ENCODE measurements around the gene KCND3. TPM values are rescaled to one million over a fixed set of nuclear protein-coding genes. Genes with fewer than 3 reads are reported as not detected.

Gene KCND3
- total and polyA plus RNA-seq, 5 experiments from 2014 or later: 0.02 to 0.13 (median 0.06) TPM; not detected in 2

DNA sequence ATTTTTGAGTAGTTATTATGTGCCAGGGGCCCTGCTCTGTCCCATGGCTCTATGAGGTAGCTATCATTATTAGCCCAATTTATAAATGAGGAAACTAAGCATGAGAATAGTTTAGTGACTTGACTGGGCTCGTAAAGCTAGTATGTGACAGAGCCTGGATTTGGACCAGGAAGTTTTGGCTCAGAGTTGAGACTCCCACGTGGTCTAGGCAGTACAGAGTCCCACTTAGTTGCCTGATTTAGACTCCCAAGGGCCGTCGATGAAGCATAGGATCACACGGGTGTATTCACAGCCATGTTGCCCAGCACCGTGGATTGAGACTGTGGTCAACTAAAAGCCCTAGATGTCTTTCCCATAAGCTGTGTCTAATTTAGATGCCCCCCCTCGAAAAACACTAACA lies 152.1 kb downstream of the KCND3 start:
- peaks cover 0 to 28% (median 2%) of the 10 kb centered on the region in 5 donors for H3K27me3 Mint-ChIP-seq
- H3K9me3 Mint-ChIP-seq: peaks cover 0 to 2% (median 0%) of the 10 kb centered on the region in 9 donors
- H3K4me3 Mint-ChIP-seq: no peak overlapping the region
- POLR2A ChIA-PET: interaction anchor here (0.6 kb wide), 1 partner anchor 36 kb away, joined by 3 read pairs; no protein-coding TSS in a partner anchor
- H3K36me3 Mint-ChIP-seq: no peaks in the 10 kb centered on the region
- no peak for ATAC-seq
- no peak for DNase-seq
- H3K27ac Mint-ChIP-seq: no peak overlapping the region
- H3K4me1 Mint-ChIP-seq: no peaks in the 10 kb centered on the region

DNA sequence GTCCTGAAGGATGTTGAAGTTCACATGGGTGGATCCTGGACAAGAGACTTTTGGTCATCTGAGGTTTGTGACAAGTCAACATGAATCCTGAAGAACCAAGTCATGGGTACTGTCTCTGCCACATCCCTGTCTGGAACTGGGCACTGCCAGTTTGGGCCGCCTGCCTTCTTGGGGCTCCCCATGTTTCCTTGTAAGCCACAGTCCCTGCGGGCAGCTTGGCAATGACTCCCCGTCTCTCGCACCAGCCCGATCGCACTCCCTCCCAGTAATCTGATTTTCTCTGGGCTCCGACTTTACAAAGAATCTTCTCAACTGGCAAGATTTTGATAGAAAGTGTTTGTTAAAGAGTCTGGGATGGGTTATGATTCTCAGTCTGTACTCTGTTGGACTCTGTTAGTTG lies 153.4 kb downstream of the KCND3 start:
- H3K36me3 Mint-ChIP-seq: no peaks in the 10 kb centered on the region
- no peaks in the 10 kb centered on the region for H3K4me1 Mint-ChIP-seq
- DNase-seq (no peak), ATAC-seq (no peak)
- POLR2A ChIA-PET: no interaction called here
- H3K27me3 Mint-ChIP-seq: peaks cover 0 to 32% (median 8%) of the 10 kb centered on the region in 5 donors
- H3K9me3 Mint-ChIP-seq: peaks cover 0 to 2% (median 0%) of the 10 kb centered on the region in 9 donors
- no peak overlapping the region for H3K27ac Mint-ChIP-seq
- no peak overlapping the region for H3K4me3 Mint-ChIP-seq

DNA sequence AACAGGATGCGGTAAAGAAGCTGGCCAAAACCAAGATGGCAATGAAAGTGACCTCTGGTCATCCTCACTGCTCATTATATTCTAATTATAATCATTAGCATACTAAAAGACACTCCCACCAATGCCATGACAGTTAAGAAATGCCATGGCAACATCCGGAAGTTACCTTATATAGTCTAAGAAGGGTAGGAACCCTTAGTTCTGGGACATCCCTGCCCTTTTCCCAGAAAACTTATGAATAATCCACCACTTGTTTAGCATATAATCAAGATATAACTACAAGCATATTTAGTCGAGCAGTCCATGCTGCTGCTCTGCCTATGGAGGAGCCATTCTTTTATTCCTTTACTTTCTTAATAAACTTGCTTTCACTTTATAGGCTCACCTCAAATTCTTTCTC lies 154.0 kb downstream of the KCND3 start:
- no peak for ATAC-seq
- Mint-ChIP-seq H3K9me3 (peaks cover 0 to 2% (median 0%) of the 10 kb centered on the region in 9 donors), H3K36me3 (no peaks in the 10 kb centered on the region), H3K27me3 (peaks cover 0 to 28% (median 9%) of the 10 kb centered on the region in 5 donors), H3K4me1 (no peaks in the 10 kb centered on the region), H3K4me3 (no peak overlapping the region), H3K27ac (no peak overlapping the region)
- POLR2A ChIA-PET: no interaction called here
- no peak for DNase-seq

DNA sequence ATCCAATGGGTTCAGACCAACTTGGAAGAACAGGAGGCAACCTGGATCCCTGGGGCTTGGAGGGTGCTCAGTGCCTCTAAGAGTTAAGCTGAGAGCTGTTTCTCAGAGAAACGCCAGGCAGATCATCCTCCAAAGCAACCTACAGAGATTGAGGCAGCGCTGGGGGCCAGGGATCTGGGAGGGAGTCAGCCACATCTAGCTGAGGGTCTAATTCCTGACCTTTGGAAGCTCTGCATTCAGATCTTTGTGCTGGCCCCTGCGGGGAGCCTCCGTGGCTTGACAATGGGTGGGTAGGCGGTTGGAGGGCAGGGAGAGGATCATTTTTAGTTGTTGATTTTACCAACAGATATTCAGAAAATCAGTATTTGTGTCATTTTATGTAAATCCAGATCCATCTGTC lies 154.5 kb downstream of the KCND3 start:
- DNase-seq (no peak), ATAC-seq (no peak)
- POLR2A ChIA-PET: no interaction called here
- H3K27ac Mint-ChIP-seq: no peak overlapping the region
- no peaks in the 10 kb centered on the region for H3K36me3 Mint-ChIP-seq
- no peak overlapping the region for H3K4me3 Mint-ChIP-seq
- peaks cover 1 to 29% (median 11%) of the 10 kb centered on the region in 5 donors for H3K27me3 Mint-ChIP-seq
- H3K9me3 Mint-ChIP-seq: peaks cover 0 to 2% (median 0%) of the 10 kb centered on the region in 9 donors
- no peaks in the 10 kb centered on the region for H3K4me1 Mint-ChIP-seq

DNA sequence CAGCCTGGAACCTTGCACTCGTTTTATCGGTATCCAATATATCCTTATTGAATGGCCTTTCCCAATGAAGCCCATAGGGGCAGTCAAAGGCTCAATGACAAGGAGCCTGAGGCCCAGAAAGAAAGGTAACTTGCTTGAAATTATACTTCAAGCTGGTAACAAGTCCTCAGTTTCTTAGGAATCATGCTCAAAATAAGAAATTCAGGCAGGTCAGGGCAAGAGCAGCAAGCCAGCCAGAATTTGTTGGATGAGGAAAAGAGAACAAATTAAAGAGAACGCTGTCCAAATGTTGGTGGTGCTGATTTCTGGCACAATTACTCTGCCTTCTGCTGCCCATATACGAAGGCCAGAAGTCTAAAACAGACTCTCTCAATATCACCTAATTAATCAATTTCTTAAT lies 156.1 kb downstream of the KCND3 start:
- Mint-ChIP-seq H3K9me3 (peaks cover 0 to 2% (median 0%) of the 10 kb centered on the region in 9 donors), H3K36me3 (no peaks in the 10 kb centered on the region), H3K4me1 (no peaks in the 10 kb centered on the region), H3K27me3 (peaks cover 15 to 45% (median 23%) of the 10 kb centered on the region in 5 donors), H3K4me3 (no peak overlapping the region), H3K27ac (no peak overlapping the region)
- POLR2A ChIA-PET: no interaction called here
- ATAC-seq: no peak
- DNase-seq: no peak

DNA sequence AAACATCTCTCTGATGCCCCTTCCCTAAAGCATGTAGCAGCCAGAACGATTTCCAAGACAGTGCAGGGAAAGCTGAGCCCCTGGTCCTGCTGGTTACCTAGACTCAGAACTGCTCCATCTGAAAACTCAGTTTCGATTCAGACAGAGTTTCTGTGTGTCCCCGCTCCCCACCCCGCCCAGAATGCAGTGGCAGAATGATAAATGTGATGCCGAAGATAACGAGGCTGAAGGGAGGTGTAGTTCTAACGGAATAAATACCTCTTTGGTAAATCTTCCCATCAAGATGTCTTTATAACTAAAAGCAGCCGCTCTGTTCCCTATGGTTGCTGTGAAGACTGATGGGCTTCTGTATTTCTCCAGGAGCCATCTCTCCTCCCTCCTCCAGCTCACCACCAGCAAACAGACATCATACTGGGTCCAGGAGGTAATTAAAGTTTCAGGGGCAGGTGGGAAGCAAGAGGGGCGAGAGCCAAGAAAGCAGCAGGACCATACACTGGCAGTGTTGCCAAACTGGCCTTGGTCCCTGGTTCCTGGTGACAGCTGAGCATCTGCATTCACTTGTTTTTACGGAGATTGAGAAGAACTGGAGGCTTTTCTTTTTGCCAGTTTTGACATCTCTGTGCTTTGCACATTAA lies 156.8 kb downstream of the KCND3 start:
- H3K9me3 Mint-ChIP-seq: peaks cover 0 to 2% (median 0%) of the 10 kb centered on the region in 9 donors
- H3K27ac Mint-ChIP-seq: no peak overlapping the region
- ATAC-seq (no peak), DNase-seq (no peak)
- no peaks in the 10 kb centered on the region for H3K36me3 Mint-ChIP-seq
- H3K27me3 Mint-ChIP-seq: peaks cover 16 to 50% (median 23%) of the 10 kb centered on the region in 5 donors
- no peaks in the 10 kb centered on the region for H3K4me1 Mint-ChIP-seq
- POLR2A ChIA-PET: no interaction called here
- H3K4me3 Mint-ChIP-seq: no peak overlapping the region

DNA sequence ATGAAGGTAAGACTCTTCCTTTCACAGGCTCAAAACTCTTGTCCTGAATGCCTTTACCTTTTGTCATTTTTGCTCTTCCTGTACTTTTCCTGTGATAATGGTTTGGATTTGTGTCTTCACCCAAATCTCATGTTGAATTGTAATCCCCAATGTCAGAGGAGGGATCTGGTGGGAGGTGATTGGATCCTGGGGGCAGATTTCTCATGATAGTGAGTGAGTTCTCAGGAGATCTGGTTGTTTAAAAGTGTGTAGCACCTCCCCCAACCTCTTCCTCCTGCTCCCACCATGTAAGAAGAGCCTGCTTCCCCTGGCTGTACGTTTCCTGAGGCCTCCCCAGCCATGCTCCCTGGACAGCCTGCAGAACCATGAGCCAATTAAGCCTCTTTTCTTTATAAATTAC lies 158.3 kb downstream of the KCND3 start:
- H3K9me3 Mint-ChIP-seq: peaks cover 0 to 2% (median 0%) of the 10 kb centered on the region in 9 donors
- no peak overlapping the region for H3K4me3 Mint-ChIP-seq
- ATAC-seq (no peak), DNase-seq (no peak)
- H3K27me3 Mint-ChIP-seq: peaks cover 20 to 58% (median 25%) of the 10 kb centered on the region in 5 donors
- H3K27ac Mint-ChIP-seq: no peak overlapping the region
- H3K36me3 Mint-ChIP-seq: no peaks in the 10 kb centered on the region
- POLR2A ChIA-PET: no interaction called here
- no peaks in the 10 kb centered on the region for H3K4me1 Mint-ChIP-seq

DNA sequence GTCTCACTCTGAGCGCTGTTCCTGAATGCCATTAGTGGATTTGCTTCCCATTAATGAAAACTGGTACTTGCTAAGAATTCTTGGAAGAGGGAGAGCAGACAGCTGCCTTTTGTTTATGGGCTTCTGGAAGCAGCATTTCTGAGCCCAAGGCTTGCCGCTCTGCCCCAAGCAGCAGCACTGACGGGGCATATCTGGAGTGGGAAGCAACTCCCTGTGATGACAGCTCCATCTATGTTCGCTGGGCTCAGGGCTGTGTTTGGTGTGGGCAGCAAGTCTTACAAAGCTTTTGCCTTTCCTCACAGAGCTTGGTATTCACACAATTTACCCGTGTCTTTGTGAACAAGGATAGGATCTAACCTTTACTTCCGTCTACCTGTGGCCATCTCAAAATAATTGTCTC lies 161.5 kb downstream of the KCND3 start:
- H3K27me3 Mint-ChIP-seq: peaks cover 27 to 63% (median 30%) of the 10 kb centered on the region in 5 donors
- POLR2A ChIA-PET: no interaction called here
- H3K27ac Mint-ChIP-seq: no peak overlapping the region

DNA sequence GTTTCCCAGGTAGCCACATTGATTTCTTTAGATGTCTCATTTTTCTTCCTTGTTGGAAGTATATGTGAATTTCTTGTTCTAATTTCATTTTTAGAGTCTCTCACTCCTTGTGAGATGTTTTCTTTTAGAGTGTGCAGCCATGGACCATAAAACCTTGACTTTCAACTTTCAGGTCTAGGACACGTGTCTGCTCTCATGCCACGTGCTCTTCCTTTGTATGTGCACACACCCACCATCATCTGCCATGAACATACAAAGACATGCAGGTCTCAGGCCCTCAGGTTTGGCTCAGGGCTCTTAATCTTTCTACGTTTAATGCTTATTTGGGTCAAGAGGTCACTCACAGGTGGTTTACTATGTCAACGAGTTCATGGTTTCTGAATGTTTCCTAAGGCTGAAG lies 163.2 kb downstream of the KCND3 start:
- H3K27ac Mint-ChIP-seq: no peak overlapping the region
- ATAC-seq (no peak), DNase-seq (no peak)
- peaks cover 0 to 8% (median 0%) of the 10 kb centered on the region in 3 donors for H3K36me3 Mint-ChIP-seq
- no peaks in the 10 kb centered on the region for H3K4me1 Mint-ChIP-seq
- H3K4me3 Mint-ChIP-seq: no peak overlapping the region
- peaks cover 31 to 64% (median 34%) of the 10 kb centered on the region in 5 donors for H3K27me3 Mint-ChIP-seq
- POLR2A ChIA-PET: no interaction called here
- peaks cover 0 to 22% (median 5%) of the 10 kb centered on the region in 9 donors for H3K9me3 Mint-ChIP-seq

More for the DNA sequence above, 161.5 kb downstream of the KCND3 start:
- H3K4me3 Mint-ChIP-seq: no peak overlapping the region
- ATAC-seq (no peak), DNase-seq (no peak)
- no peaks in the 10 kb centered on the region for H3K4me1 Mint-ChIP-seq
- H3K36me3 Mint-ChIP-seq: peaks cover 0 to 8% (median 0%) of the 10 kb centered on the region in 3 donors
- peaks cover 0 to 22% (median 5%) of the 10 kb centered on the region in 9 donors for H3K9me3 Mint-ChIP-seq

DNA sequence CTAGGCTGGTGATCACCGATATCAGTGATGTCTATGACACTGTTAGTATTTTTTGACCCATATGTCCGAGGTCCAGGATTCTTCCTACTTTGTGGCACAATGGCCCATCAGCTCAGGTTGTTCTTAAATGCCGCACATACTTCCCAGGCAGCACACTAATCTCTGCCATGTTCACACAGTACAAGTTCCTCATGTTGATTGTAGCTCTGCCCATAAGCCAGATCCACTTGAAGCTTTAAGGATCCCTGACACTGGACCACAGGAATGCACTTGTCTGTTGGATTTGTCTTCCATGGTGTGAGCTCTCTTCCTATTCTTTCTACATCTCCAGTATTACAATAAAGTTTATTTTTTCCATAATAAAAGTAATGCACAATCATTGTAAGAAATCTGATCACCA lies 164.3 kb downstream of the KCND3 start:
- peaks cover 28 to 59% (median 36%) of the 10 kb centered on the region in 5 donors for H3K27me3 Mint-ChIP-seq
- ATAC-seq (no peak), DNase-seq (no peak)
- POLR2A ChIA-PET: no interaction called here
- H3K4me3 Mint-ChIP-seq: no peak overlapping the region
- H3K36me3 Mint-ChIP-seq: peaks cover 0 to 8% (median 0%) of the 10 kb centered on the region in 3 donors
- H3K27ac Mint-ChIP-seq: no peak overlapping the region
- H3K9me3 Mint-ChIP-seq: peaks cover 0 to 22% (median 5%) of the 10 kb centered on the region in 9 donors
- no peaks in the 10 kb centered on the region for H3K4me1 Mint-ChIP-seq

DNA sequence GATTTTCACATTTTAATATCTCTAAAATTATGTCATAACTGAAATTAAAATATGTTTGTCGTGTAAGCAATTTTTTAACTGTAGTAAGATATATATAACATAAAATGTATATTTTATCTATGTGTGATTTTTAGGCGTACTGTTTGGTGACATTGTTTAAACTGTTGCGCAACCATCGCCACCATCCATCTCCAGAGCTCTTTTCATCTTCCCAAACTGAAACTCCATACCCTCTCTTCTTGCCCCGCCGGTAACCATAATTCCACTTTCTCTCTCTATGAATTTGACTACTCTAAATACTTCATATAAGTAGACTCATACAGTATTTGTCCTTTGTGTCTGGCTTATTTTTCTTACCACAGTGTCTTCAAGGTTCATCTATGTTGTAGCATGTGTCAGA lies 167.3 kb downstream of the KCND3 start:
- ATAC-seq: no peak

DNA sequence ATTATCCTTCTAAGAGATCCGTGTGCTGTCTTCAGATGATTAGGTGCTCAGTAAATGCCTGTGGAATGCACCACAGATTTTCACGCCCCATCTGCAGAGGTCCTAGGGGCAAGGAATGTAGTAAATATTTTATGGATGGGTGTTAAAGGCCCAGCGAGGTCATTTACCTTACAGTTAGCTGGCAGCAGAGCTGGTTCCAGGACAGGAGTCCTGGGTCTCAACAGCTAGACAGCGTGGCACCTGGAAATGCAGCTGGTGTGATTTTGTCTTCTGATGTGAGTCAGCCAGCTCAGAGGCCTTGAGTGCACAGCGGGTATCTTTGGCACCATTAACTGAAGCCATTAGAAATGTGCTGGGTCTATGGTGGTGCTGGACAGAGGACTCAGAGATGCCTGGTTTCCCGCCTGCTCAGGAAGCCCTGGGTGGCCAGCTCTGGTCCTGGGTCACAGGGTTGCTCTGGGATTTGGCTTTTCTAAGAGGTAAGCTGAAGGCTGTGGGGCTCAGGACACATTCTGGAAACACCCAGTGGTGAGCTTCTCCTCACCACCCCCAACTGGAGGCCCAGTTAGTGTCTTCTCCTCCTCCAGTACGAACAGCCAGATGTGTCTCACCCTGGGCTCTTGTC lies 168.2 kb downstream of the KCND3 start:
- DNase-seq: no peak
- H3K27me3 Mint-ChIP-seq: peaks cover 12 to 27% (median 21%) of the 10 kb centered on the region in 5 donors
- POLR2A ChIA-PET: no interaction called here
- no peak for ATAC-seq
- H3K4me1 Mint-ChIP-seq: no peaks in the 10 kb centered on the region
- H3K27ac Mint-ChIP-seq: no peak overlapping the region
- H3K9me3 Mint-ChIP-seq: peaks cover 0 to 22% (median 5%) of the 10 kb centered on the region in 9 donors
- H3K36me3 Mint-ChIP-seq: peaks cover 0 to 8% (median 2%) of the 10 kb centered on the region in 3 donors
- no peak overlapping the region for H3K4me3 Mint-ChIP-seq

More for the DNA sequence above, 167.3 kb downstream of the KCND3 start:
- no peak overlapping the region for H3K4me3 Mint-ChIP-seq
- no peak overlapping the region for H3K27ac Mint-ChIP-seq
- H3K36me3 Mint-ChIP-seq: peaks cover 0 to 8% (median 2%) of the 10 kb centered on the region in 3 donors
- H3K4me1 Mint-ChIP-seq: no peaks in the 10 kb centered on the region
- peaks cover 0 to 22% (median 5%) of the 10 kb centered on the region in 9 donors for H3K9me3 Mint-ChIP-seq
- peaks cover 15 to 31% (median 27%) of the 10 kb centered on the region in 5 donors for H3K27me3 Mint-ChIP-seq
- POLR2A ChIA-PET: no interaction called here
- no peak for DNase-seq

DNA sequence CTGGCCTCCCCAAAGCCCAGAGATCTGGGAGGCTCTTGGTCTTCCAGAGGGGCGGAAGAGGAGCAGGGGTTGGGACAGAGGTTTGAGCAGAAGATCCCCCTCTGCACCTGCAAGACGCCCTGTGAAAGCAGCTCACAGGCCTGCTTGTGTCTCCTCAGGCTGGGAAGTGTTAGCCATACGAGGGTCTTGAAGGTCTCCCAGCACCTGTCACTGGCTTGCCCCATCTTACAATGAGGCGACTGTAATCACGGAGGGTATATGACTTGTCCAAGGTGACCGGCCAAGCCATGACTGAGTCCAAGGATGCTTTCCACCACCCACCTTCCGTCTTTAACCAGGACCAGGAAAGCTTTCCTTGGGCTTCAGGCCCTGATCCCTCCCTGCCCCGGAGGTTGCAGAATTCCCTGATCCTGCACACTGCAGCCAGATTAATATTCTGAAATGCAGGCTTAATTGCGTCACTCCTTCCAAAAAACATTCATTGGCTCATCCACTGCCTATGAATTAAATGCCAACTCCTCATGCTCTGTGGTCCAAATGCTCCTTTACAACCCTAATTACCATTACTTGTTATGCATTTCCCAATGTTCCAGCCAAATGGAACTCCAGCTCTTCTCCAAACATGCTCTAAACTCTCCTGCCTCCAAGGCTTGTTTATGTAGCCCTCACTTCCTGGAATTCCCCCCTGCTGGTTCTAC lies 169.8 kb downstream of the KCND3 start:
- no peak for DNase-seq
- ATAC-seq: no peak
- peaks cover 0 to 6% (median 2%) of the 10 kb centered on the region in 3 donors for H3K36me3 Mint-ChIP-seq
- H3K27me3 Mint-ChIP-seq: peaks cover 6 to 24% (median 19%) of the 10 kb centered on the region in 5 donors
- POLR2A ChIA-PET: no interaction called here
- H3K27ac Mint-ChIP-seq: no peak overlapping the region
- no peaks in the 10 kb centered on the region for H3K4me1 Mint-ChIP-seq
- peaks cover 0 to 12% (median 1%) of the 10 kb centered on the region in 9 donors for H3K9me3 Mint-ChIP-seq
- H3K4me3 Mint-ChIP-seq: no peak overlapping the region

All from naive thymus-derived CD8-positive, alpha-beta T cell (primary cell).